HL-60 (cell line): ENCODE results near the gene LDAH.

Experiments
- DNase-seq, 2 experiments: peaks; one replicate each; pipeline ENCODE4 v3.0.0-alpha.2; 2010 to 2020; ENCODE audit warnings: low read depth in 1 of 2, low spot score in 1 of 2
- H3K27ac ChIP-seq: fragments of 250-450 bp; sonication (Bioruptor Pico); replicated peaks from 2 replicates; pipeline ENCODE4 v1.5.1; 2020; ENCODE audit warnings: mild to moderate bottlenecking, moderate library complexity
- H3K27me3 ChIP-seq: fragments of 250-450 bp; sonication (Bioruptor Pico); 2 replicates; pipeline ENCODE4 v1.5.1; 2021; ENCODE audit warnings: mild to moderate bottlenecking, moderate library complexity; ENCODE audit not compliant: insufficient read depth, poor library complexity, severe bottlenecking
- H3K4me3 ChIP-seq: replicated peaks from 2 replicates; pipeline ENCODE4 v1.5.1; 2011; ENCODE audit warnings: mild to moderate bottlenecking, control low read depth, low read length; ENCODE audit not compliant: insufficient read depth
- GABPA ChIP-seq: IDR thresholded peaks from 2 replicates; pipeline ENCODE4 v1.6.1; 2012; ENCODE audit warnings: low read depth
- POLR2AphosphoS5 ChIP-seq: IDR thresholded peaks from 2 replicates; pipeline ENCODE4 v1.6.1; 2012; ENCODE audit warnings: low read depth
- SPI1 ChIP-seq: IDR thresholded peaks from 2 replicates; pipeline ENCODE4 v1.6.1; 2012; ENCODE audit warnings: low read depth, mild to moderate bottlenecking, borderline replicate concordance
- TF ChIP-seq, protein P1 (sequence below): IDR thresholded peaks from one replicate; pipeline ENCODE4 v1.5.1; 2011; ENCODE audit warnings: low read length, control low read depth, inconsistent platforms; ENCODE audit not compliant: insufficient read depth
- TF ChIP-seq, protein P2 (sequence below): IDR thresholded peaks from 2 replicates; pipeline ENCODE4 v1.6.1; 2012; ENCODE audit warnings: low read depth; ENCODE audit not compliant: insufficient replicate concordance

LDAH gene

DNA sequence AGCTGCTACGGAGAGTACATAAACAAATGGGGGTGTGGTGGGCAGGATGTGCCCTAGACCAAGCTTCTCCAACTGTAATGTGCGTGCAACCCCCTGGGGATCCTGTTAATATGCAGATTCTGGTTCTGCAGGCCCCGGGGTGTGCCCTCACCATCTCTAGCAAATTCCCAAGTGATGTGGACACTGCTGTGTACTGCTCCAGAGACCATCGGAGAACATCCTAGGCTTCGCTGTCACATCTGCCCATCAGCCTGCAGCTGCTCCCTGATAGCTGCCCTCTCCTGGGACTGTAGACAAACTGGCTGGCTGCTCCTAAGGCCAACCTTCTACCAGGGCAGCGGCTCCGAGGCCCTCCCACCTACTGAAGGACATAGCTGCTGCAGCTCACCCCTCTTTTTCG lies 175.2 kb downstream of the LDAH start:
- TF ChIP-seq, protein P1, sequence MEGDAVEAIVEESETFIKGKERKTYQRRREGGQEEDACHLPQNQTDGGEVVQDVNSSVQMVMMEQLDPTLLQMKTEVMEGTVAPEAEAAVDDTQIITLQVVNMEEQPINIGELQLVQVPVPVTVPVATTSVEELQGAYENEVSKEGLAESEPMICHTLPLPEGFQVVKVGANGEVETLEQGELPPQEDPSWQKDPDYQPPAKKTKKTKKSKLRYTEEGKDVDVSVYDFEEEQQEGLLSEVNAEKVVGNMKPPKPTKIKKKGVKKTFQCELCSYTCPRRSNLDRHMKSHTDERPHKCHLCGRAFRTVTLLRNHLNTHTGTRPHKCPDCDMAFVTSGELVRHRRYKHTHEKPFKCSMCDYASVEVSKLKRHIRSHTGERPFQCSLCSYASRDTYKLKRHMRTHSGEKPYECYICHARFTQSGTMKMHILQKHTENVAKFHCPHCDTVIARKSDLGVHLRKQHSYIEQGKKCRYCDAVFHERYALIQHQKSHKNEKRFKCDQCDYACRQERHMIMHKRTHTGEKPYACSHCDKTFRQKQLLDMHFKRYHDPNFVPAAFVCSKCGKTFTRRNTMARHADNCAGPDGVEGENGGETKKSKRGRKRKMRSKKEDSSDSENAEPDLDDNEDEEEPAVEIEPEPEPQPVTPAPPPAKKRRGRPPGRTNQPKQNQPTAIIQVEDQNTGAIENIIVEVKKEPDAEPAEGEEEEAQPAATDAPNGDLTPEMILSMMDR, result no peak
- TF ChIP-seq POLR2AphosphoS5 (no peak), SPI1 (no peak), GABPA (no peak)
- TF ChIP-seq, protein P2, sequence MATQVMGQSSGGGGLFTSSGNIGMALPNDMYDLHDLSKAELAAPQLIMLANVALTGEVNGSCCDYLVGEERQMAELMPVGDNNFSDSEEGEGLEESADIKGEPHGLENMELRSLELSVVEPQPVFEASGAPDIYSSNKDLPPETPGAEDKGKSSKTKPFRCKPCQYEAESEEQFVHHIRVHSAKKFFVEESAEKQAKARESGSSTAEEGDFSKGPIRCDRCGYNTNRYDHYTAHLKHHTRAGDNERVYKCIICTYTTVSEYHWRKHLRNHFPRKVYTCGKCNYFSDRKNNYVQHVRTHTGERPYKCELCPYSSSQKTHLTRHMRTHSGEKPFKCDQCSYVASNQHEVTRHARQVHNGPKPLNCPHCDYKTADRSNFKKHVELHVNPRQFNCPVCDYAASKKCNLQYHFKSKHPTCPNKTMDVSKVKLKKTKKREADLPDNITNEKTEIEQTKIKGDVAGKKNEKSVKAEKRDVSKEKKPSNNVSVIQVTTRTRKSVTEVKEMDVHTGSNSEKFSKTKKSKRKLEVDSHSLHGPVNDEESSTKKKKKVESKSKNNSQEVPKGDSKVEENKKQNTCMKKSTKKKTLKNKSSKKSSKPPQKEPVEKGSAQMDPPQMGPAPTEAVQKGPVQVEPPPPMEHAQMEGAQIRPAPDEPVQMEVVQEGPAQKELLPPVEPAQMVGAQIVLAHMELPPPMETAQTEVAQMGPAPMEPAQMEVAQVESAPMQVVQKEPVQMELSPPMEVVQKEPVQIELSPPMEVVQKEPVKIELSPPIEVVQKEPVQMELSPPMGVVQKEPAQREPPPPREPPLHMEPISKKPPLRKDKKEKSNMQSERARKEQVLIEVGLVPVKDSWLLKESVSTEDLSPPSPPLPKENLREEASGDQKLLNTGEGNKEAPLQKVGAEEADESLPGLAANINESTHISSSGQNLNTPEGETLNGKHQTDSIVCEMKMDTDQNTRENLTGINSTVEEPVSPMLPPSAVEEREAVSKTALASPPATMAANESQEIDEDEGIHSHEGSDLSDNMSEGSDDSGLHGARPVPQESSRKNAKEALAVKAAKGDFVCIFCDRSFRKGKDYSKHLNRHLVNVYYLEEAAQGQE, result no peak
- H3K4me3 ChIP-seq, result no peak overlapping the region
- DNase-seq, result no peak
- no peaks in the 10 kb centered on the region for H3K27me3 ChIP-seq
- H3K27ac ChIP-seq, result no peak overlapping the region

DNA sequence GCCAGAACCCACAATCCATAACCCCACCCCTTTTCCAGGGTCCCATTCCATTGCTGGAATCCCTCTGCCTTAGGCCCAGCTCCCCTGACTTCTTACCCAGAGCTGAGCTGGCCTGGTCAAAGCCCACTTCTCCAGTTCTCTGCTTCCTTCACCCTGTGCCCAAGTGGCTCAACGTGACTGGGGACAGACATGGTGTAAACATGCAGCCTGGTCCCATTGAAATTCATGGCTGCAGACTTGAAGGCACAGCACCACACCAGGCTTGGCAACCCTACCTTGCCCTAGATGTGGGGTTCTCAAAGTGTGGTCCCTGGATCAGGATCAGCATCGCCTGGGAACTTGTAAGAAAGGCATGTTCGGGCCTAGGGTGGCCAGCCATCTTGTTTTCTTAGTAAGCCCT lies 175.7 kb downstream of the LDAH start:
- no peak overlapping the region for H3K4me3 ChIP-seq
- no peak for DNase-seq
- no peak overlapping the region for H3K27ac ChIP-seq
- H3K27me3 ChIP-seq, result no peaks in the 10 kb centered on the region
- TF ChIP-seq POLR2AphosphoS5 (no peak), GABPA (no peak), SPI1 (no peak)
- TF ChIP-seq, protein P2, result no peak
- TF ChIP-seq, protein P1, result no peak

DNA sequence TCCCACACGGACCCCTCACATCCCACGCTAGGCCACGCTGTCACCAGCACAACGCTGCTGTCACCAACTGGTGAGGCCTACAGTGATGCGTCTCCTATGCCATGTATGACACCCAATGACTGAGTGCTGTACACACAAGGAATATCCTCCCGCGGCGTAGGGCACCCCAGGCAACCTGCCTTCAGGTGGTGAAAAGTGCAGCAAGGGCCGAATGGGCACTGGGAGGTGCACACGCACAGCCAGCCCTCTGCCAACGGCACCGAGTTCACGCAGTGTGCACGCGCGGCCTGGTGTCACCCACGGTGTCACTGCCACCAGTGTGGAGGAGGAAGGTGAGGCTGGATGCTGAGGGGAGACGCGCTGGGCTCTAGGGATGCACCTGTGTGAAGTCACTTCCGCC lies 176.5 kb downstream of the LDAH start:
- no peak overlapping the region for H3K27ac ChIP-seq
- no peak for TF ChIP-seq POLR2AphosphoS5
- TF ChIP-seq, protein P1, result no peak
- TF ChIP-seq, protein P2, result no peak
- TF ChIP-seq SPI1, result no peak
- no peak for TF ChIP-seq GABPA
- H3K27me3 ChIP-seq, result no peaks in the 10 kb centered on the region
- no peak for DNase-seq
- H3K4me3 ChIP-seq, result no peak overlapping the region
